ENCODE results near the gene MAP7. TPM values are rescaled to one million over a fixed set of nuclear protein-coding genes. Genes with fewer than 3 reads are reported as not detected.

The MAP7 gene
- total and polyA plus RNA-seq, 2 donors (not counting 3 experiments of a cell fraction or from before 2014, with no cell fraction given), result 0.07 to 0.42 TPM

DNA sequence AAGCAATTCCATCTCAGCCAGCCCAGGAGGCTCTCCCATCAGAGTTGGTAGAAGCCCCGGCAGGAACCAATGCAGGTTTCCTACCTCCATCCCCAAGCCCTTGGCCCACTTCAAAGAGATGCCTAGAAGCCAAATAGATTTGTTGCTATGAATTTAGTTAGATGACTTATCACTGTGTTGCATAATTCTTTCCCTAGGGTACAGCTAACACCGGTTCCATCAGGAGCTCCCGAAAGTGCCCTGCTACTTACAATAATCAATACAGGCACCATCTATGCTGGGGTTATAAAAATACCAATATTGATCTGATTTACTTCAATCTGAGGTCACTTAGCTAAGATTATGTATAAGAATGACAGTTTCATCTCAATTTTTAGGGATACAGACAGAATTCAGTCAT is 113.0 kb downstream of the MAP7 start:
- Histone ChIP-seq H3K9me3 (replicated peaks; ENCODE audit: control insufficient read depth, insufficient read depth, low read length) (no peaks in the 10 kb centered on the region), H3K9ac (replicated peaks; ENCODE audit: extremely low read depth, insufficient read depth, low read length) (no peak overlapping the region), H3K79me2 (ENCODE audit: control insufficient read depth, insufficient read depth, low read length) (no peaks in the 10 kb centered on the region), H3K27ac (ENCODE audit: insufficient read depth, low read depth, low read length) (no peak overlapping the region), H4K20me1 (replicated peaks; ENCODE audit: control insufficient read depth, extremely low read depth, insufficient read depth, low read length) (no peaks in the 10 kb centered on the region), H3K36me3 (ENCODE audit: control insufficient read depth in 2 of 2, extremely low read depth in 1 of 2, insufficient read depth in 2 of 2, low read length in 2 of 2) (no peaks in the 10 kb centered on the region), H3K9me1 (replicated peaks; ENCODE audit: control insufficient read depth, extremely low read depth, insufficient read depth, low read length) (no peaks in the 10 kb centered on the region), H3K4me1 (ENCODE audit: control insufficient read depth, extremely low read depth, insufficient read depth, low read length) (no peaks in the 10 kb centered on the region), H2AFZ (ENCODE audit: low read depth, low read length) (no peak overlapping the region), H3K4me3 (replicated peaks in 1 of 3; ENCODE audit: insufficient read depth in 1 of 3, low read depth in 1 of 3, low read length in 3 of 3) (no peak overlapping the region), H3K27me3 (ENCODE audit: control insufficient read depth in 2 of 2, insufficient read depth in 2 of 2, low read length in 2 of 2) (peaks cover 3% of the 10 kb centered on the region in 2 experiments), H3K4me2 (ENCODE audit: insufficient read depth, low read length) (no peak overlapping the region)
- dilution Hi-C loops (cut with MboI; ENCODE audit: extremely low pct_ligation_motif_present, low sequenced_read_pairs) (no loop called here), intact Hi-C loops (cut with micrococcal nuclease) (no loop called here)
- ChIA-PET POLR2A (no interaction called here), CTCF (no interaction called here)
- BruUV-seq (replicated peaks), result no TSS peak
- FAIRE-seq, result no peak
- DNase-seq (ENCODE audit: low read depth, low spot score), result no peak
- no peak for TF ChIP-seq GATA2 (IDR thresholded peaks at IDR 0.05; ENCODE audit: insufficient read depth, insufficient read length, low read depth, low read length)
- TF ChIP-seq MYC (IDR thresholded peaks at IDR 0.05; ENCODE audit: low read depth, low read length), result no peak
- TF ChIP-seq, protein P1, sequence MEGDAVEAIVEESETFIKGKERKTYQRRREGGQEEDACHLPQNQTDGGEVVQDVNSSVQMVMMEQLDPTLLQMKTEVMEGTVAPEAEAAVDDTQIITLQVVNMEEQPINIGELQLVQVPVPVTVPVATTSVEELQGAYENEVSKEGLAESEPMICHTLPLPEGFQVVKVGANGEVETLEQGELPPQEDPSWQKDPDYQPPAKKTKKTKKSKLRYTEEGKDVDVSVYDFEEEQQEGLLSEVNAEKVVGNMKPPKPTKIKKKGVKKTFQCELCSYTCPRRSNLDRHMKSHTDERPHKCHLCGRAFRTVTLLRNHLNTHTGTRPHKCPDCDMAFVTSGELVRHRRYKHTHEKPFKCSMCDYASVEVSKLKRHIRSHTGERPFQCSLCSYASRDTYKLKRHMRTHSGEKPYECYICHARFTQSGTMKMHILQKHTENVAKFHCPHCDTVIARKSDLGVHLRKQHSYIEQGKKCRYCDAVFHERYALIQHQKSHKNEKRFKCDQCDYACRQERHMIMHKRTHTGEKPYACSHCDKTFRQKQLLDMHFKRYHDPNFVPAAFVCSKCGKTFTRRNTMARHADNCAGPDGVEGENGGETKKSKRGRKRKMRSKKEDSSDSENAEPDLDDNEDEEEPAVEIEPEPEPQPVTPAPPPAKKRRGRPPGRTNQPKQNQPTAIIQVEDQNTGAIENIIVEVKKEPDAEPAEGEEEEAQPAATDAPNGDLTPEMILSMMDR (IDR thresholded peaks at IDR 0.05; ENCODE audit: extremely low read depth in 1 of 2, insufficient read depth in 1 of 2, low read depth in 1 of 2, low read length in 2 of 2), result no peak
- TF ChIP-seq JUN (IDR thresholded peaks at IDR 0.05; ENCODE audit: borderline replicate concordance, insufficient read depth, insufficient read length, low read depth), result no peak
- TF ChIP-seq, protein P2, sequence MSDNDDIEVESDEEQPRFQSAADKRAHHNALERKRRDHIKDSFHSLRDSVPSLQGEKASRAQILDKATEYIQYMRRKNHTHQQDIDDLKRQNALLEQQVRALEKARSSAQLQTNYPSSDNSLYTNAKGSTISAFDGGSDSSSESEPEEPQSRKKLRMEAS (IDR thresholded peaks at IDR 0.05; ENCODE audit: insufficient read depth, insufficient read length), result no peak
- TF ChIP-seq POLR2AphosphoS5 (IDR thresholded peaks at IDR 0.05; ENCODE audit: insufficient read depth, low read depth, low read length), result no peak
- TF ChIP-seq POLR2A (IDR thresholded peaks at IDR 0.05; ENCODE audit: low read depth, low read length), result no peak
- TF ChIP-seq EZH2 (IDR thresholded peaks at IDR 0.05; ENCODE audit: borderline replicate concordance, low read depth, low read length, severe bottlenecking), result no peak
- no peak for TF ChIP-seq FOS (IDR thresholded peaks at IDR 0.05; ENCODE audit: borderline replicate concordance, insufficient read depth, low read length)
